GM23338 (cell line): ENCODE results near the gene DNAH8. TPM values are rescaled to one million over a fixed set of nuclear protein-coding genes. Genes with fewer than 3 reads are reported as not detected.

Experiments
- ATAC-seq: fragments of 200-7000 bp; cut with Tn5 transposase; 3 replicates; pipeline ENCODE4 v1.9.1; 2020
- DNase-seq: peaks from one replicate; pipeline ENCODE4 v3.0.0-alpha.2; 2015; ENCODE audit warnings: low spot score
- H2AFZ ChIP-seq: fragments of 200-600 bp; sonication (generic); 2 replicates; pipeline ENCODE4 v1.8.0; 2016; ENCODE audit warnings: antibody characterized with exemption, mild to moderate bottlenecking, moderate library complexity
- H3F3A ChIP-seq: fragments of 200-600 bp; sonication (generic); replicated peaks from 2 replicates; pipeline ENCODE4 v1.8.0; 2017; ENCODE audit warnings: antibody characterized with exemption, mixed run types, low read depth
- H3K27ac ChIP-seq: fragments of 200-600 bp; sonication (generic); 2 replicates; pipeline ENCODE4 v1.6.1; 2016; ENCODE audit warnings: low read depth
- H3K27me3 ChIP-seq: fragments of 200-600 bp; sonication (generic); 2 replicates; pipeline ENCODE4 v1.8.0; 2016; ENCODE audit warnings: mild to moderate bottlenecking, mixed run types, moderate library complexity; ENCODE audit not compliant: insufficient read depth
- H3K36me3 ChIP-seq: fragments of 200-600 bp; sonication (generic); 2 replicates; pipeline ENCODE4 v1.8.0; 2016; ENCODE audit warnings: mild to moderate bottlenecking; ENCODE audit not compliant: insufficient read depth
- H3K4me1 ChIP-seq: fragments of 200-600 bp; sonication (generic); 2 replicates; pipeline ENCODE4 v1.8.0; 2016; ENCODE audit warnings: mild to moderate bottlenecking, moderate library complexity; ENCODE audit not compliant: insufficient read depth
- H3K4me2 ChIP-seq: fragments of 200-600 bp; sonication (generic); 2 replicates; pipeline ENCODE4 v1.7.1; 2017; ENCODE audit warnings: mixed run types
- H3K4me3 ChIP-seq: fragments of 200-600 bp; sonication (generic); 2 replicates; pipeline ENCODE4 v1.6.1; 2016; ENCODE audit warnings: mixed run types
- H3K79me2 ChIP-seq: fragments of 200-600 bp; sonication (generic); replicated peaks from 2 replicates; pipeline ENCODE4 v1.8.0; 2017; ENCODE audit warnings: mild to moderate bottlenecking; ENCODE audit not compliant: insufficient read depth
- H3K9me2 ChIP-seq: fragments of 200-600 bp; sonication (generic); 2 replicates; pipeline ENCODE4 v1.8.0; 2017; ENCODE audit not compliant: insufficient read depth
- H4K20me1 ChIP-seq: fragments of 200-600 bp; sonication (generic); replicated peaks from 2 replicates; pipeline ENCODE4 v1.8.0; 2017; ENCODE audit warnings: mild to moderate bottlenecking; ENCODE audit not compliant: insufficient read depth
- H3K27ac Mint-ChIP-seq: 2 replicates; pipeline ENCODE4 v1.8.0; 2020; ENCODE audit warnings: inconsistent platforms, mild to moderate bottlenecking, moderate library complexity, mixed read lengths
- H3K27me3 Mint-ChIP-seq: 3 replicates; pipeline ENCODE4 v1.8.0; 2022; ENCODE audit warnings: low read depth, mild to moderate bottlenecking, moderate library complexity, mixed read lengths, inconsistent platforms; ENCODE audit not compliant: insufficient read depth, poor library complexity
- H3K36me3 Mint-ChIP-seq: 3 replicates; pipeline ENCODE4 v1.8.0; 2021; ENCODE audit warnings: low read depth, mild to moderate bottlenecking, inconsistent platforms, moderate library complexity, mixed read lengths
- H3K4me1 Mint-ChIP-seq: 3 replicates; pipeline ENCODE4 v1.8.0; 2020; ENCODE audit warnings: mild to moderate bottlenecking, inconsistent platforms, mixed read lengths
- H3K4me3 Mint-ChIP-seq: 3 replicates; pipeline ENCODE4 v1.8.0; 2021; ENCODE audit warnings: moderate library complexity, mild to moderate bottlenecking, inconsistent platforms, mixed read lengths
- H3K9me3 Mint-ChIP-seq: 3 replicates; pipeline ENCODE4 v1.8.0; 2020; ENCODE audit warnings: moderate library complexity, mild to moderate bottlenecking, inconsistent platforms, mixed read lengths
- JUNB ChIP-seq: IDR thresholded peaks from one replicate; pipeline ENCODE4 v1.6.1; 2016; ENCODE audit warnings: antibody characterized with exemption; ENCODE audit not compliant: unreplicated experiment
- NANOG ChIP-seq: IDR thresholded peaks from 2 replicates; pipeline ENCODE4 v1.6.1; 2016; ENCODE audit warnings: antibody characterized with exemption, borderline replicate concordance
- POLR2AphosphoS5 ChIP-seq: IDR thresholded peaks from 2 replicates; pipeline ENCODE4 v1.6.1; 2016; ENCODE audit warnings: antibody characterized with exemption, low read depth
- ZNF331 ChIP-seq: fragments of 250-450 bp; sonication (Bioruptor Pico); IDR thresholded peaks from 2 replicates; pipeline ENCODE4 v1.5.0; 2020; ENCODE audit warnings: low read depth, mild to moderate bottlenecking, moderate library complexity
- polyA plus RNA-seq: library from polyadenylated mRNA; unstranded; fragments of >200 nt; fragmentation: Nextera tagmentation; extraction: Ambion mirVana; gene quantifications from 2 replicates; pipeline ENCODE4 v1.2.1, GENCODE V29; 2016
- total RNA-seq: library from RNA; depleted of rRNA; stranded (reverse); fragments of >200 nt; shearing (Covaris generic); gene quantifications from 2 replicates; pipeline ENCODE4 v1.2.3, GENCODE V29; 2014
- TF ChIP-seq, protein P1 (sequence below): fragments of 250-450 bp; sonication (Bioruptor Pico); IDR thresholded peaks from 2 replicates; pipeline ENCODE4 v1.5.0; 2020; ENCODE audit warnings: mild to moderate bottlenecking, moderate library complexity
- TF ChIP-seq, protein P2 (sequence below), 2 experiments: fragments of 200-600 bp in 1 of 2; sonication (generic) in 1 of 2; conservative IDR thresholded peaks; 2 replicates each; pipeline versions ENCODE4 v1.5.1 to v1.6.1; 2016 to 2017; ENCODE audit warnings: antibody characterized with exemption in 2 of 2, low read depth in 2 of 2, mild to moderate bottlenecking in 2 of 2, moderate library complexity in 1 of 2

The DNAH8 gene
- total and polyA plus RNA-seq, 2 experiments from 2014 or later, result 0.02 TPM; not detected in 1

DNA sequence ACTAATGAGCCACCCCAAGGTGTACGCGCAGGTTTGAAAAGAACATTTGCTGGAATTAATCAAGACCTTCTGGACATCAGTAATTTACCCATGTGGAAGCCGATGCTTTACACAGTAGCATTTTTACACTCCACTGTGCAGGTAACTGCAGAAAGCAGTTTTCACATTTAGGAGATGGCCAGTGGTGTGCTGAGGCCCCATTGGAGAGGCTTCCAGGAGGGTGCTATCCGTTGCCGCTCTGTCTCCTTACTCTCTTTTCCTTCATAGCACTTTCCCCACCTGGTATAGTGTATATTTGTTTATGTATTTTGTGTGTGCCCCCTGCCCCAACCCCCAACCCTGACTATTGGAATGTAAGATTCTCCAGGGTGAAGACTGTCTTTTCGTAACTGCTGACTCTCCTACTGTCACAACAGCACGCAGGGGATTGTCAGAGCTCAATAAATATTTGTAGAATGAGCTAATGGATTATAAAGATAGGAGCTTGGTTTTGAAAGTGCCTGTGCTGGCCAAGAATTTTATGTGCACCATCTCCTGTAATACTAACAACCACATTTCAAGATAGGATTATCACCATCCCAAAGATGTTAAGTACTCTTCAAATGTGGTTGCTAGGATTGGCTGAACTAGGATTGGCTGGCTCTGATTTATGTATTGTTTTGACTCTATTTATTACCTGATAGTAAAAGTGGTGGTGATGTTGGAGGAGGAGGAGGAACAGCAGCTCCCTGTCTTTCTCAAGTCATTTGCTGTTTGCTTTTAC is 259.5 kb downstream of the DNAH8 start:
- DNase-seq, result no peak
- Histone ChIP-seq H3K4me3 (no peak overlapping the region), H3F3A (no peaks in the 10 kb centered on the region), H3K79me2 (no peaks in the 10 kb centered on the region), H3K27me3 (no peaks in the 10 kb centered on the region), H3K4me1 (peaks cover 21% of the 10 kb centered on the region), H3K4me2 (no peak overlapping the region), H3K9me2 (no peaks in the 10 kb centered on the region), H3K36me3 (no peaks in the 10 kb centered on the region), H2AFZ (no peak overlapping the region; the same call in 1 of the 2 replicates), H4K20me1 (no peaks in the 10 kb centered on the region), H3K27ac (no peak overlapping the region)
- no peak overlapping the region for H3K27ac Mint-ChIP-seq
- peaks cover 3% of the 10 kb centered on the region for H3K27me3 Mint-ChIP-seq
- peaks cover 22% of the 10 kb centered on the region for H3K4me1 Mint-ChIP-seq
- no peak for ATAC-seq
- no peaks in the 10 kb centered on the region for H3K36me3 Mint-ChIP-seq
- no peak overlapping the region for H3K4me3 Mint-ChIP-seq
- no peaks in the 10 kb centered on the region for H3K9me3 Mint-ChIP-seq
- TF ChIP-seq NANOG, result no peak
- TF ChIP-seq, protein P1, sequence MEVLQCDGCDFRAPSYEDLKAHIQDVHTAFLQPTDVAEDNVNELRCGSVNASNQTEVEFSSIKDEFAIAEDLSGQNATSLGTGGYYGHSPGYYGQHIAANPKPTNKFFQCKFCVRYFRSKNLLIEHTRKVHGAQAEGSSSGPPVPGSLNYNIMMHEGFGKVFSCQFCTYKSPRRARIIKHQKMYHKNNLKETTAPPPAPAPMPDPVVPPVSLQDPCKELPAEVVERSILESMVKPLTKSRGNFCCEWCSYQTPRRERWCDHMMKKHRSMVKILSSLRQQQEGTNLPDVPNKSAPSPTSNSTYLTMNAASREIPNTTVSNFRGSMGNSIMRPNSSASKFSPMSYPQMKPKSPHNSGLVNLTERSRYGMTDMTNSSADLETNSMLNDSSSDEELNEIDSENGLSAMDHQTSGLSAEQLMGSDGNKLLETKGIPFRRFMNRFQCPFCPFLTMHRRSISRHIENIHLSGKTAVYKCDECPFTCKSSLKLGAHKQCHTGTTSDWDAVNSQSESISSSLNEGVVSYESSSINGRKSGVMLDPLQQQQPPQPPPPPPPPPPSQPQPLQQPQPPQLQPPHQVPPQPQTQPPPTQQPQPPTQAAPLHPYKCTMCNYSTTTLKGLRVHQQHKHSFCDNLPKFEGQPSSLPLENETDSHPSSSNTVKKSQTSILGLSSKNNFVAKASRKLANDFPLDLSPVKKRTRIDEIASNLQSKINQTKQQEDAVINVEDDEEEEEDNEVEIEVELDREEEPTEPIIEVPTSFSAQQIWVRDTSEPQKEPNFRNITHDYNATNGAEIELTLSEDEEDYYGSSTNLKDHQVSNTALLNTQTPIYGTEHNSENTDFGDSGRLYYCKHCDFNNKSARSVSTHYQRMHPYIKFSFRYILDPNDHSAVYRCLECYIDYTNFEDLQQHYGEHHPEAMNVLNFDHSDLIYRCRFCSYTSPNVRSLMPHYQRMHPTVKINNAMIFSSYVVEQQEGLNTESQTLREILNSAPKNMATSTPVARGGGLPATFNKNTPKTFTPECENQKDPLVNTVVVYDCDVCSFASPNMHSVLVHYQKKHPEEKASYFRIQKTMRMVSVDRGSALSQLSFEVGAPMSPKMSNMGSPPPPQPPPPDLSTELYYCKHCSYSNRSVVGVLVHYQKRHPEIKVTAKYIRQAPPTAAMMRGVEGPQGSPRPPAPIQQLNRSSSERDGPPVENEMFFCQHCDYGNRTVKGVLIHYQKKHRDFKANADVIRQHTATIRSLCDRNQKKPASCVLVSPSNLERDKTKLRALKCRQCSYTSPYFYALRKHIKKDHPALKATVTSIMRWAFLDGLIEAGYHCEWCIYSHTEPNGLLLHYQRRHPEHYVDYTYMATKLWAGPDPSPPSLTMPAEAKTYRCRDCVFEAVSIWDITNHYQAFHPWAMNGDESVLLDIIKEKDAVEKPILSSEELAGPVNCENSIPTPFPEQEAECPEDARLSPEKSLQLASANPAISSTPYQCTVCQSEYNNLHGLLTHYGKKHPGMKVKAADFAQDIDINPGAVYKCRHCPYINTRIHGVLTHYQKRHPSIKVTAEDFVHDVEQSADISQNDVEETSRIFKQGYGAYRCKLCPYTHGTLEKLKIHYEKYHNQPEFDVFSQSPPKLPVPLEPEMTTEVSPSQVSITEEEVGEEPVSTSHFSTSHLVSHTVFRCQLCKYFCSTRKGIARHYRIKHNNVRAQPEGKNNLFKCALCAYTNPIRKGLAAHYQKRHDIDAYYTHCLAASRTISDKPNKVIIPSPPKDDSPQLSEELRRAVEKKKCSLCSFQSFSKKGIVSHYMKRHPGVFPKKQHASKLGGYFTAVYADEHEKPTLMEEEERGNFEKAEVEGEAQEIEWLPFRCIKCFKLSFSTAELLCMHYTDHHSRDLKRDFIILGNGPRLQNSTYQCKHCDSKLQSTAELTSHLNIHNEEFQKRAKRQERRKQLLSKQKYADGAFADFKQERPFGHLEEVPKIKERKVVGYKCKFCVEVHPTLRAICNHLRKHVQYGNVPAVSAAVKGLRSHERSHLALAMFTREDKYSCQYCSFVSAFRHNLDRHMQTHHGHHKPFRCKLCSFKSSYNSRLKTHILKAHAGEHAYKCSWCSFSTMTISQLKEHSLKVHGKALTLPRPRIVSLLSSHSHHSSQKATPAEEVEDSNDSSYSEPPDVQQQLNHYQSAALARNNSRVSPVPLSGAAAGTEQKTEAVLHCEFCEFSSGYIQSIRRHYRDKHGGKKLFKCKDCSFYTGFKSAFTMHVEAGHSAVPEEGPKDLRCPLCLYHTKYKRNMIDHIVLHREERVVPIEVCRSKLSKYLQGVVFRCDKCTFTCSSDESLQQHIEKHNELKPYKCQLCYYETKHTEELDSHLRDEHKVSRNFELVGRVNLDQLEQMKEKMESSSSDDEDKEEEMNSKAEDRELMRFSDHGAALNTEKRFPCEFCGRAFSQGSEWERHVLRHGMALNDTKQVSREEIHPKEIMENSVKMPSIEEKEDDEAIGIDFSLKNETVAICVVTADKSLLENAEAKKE (CRISPR knock-in tag), result no peak

- H3K4me3 ChIP-seq, result no peak overlapping the region
- no peaks in the 10 kb centered on the region for H3K36me3 Mint-ChIP-seq
- no peak overlapping the region for H3K4me2 ChIP-seq
- DNase-seq (no peak), ATAC-seq (no peak)
- no peaks in the 10 kb centered on the region for H3K27me3 ChIP-seq
- H3K27me3 Mint-ChIP-seq, result peaks cover 2% of the 10 kb centered on the region
- no peak overlapping the region for H3K4me3 Mint-ChIP-seq
- H3K79me2 ChIP-seq, result no peaks in the 10 kb centered on the region
- no peak overlapping the region for H3K27ac ChIP-seq
- H3K4me1 Mint-ChIP-seq, result peaks cover 22% of the 10 kb centered on the region
- no peaks in the 10 kb centered on the region for H3K9me3 Mint-ChIP-seq
- no peak overlapping the region for H2AFZ ChIP-seq
- H3K27ac Mint-ChIP-seq, result no peak overlapping the region
- peaks cover 21% of the 10 kb centered on the region for H3K4me1 ChIP-seq
- H3K36me3 ChIP-seq, result no peaks in the 10 kb centered on the region
- no peaks in the 10 kb centered on the region for H3F3A ChIP-seq
- no peaks in the 10 kb centered on the region for H4K20me1 ChIP-seq
- H3K9me2 ChIP-seq, result no peaks in the 10 kb centered on the region; the same call in 1 of the 2 replicates
- no peak for TF ChIP-seq ZNF331 (CRISPR knock-in tag)
- TF ChIP-seq, protein P2, sequence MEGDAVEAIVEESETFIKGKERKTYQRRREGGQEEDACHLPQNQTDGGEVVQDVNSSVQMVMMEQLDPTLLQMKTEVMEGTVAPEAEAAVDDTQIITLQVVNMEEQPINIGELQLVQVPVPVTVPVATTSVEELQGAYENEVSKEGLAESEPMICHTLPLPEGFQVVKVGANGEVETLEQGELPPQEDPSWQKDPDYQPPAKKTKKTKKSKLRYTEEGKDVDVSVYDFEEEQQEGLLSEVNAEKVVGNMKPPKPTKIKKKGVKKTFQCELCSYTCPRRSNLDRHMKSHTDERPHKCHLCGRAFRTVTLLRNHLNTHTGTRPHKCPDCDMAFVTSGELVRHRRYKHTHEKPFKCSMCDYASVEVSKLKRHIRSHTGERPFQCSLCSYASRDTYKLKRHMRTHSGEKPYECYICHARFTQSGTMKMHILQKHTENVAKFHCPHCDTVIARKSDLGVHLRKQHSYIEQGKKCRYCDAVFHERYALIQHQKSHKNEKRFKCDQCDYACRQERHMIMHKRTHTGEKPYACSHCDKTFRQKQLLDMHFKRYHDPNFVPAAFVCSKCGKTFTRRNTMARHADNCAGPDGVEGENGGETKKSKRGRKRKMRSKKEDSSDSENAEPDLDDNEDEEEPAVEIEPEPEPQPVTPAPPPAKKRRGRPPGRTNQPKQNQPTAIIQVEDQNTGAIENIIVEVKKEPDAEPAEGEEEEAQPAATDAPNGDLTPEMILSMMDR (conservative IDR thresholded peaks at IDR 0.05; ENCODE audit: low read depth in 2 of 2), result no peak
- no peak for TF ChIP-seq POLR2AphosphoS5
- no peak for TF ChIP-seq JUNB
Measured at GRCh38 chr6:38975621-38976049, 260.5 kb downstream of the DNAH8 start.
